Measurements from ENCODE around the gene KRT71.
A peak's percentile ranks its signal among the peaks of the same experiment; 100 is the strongest.
"Not testable (repeated sequence)": the region's sequence is repeated elsewhere in the genome, so short reads cannot be mapped to it uniquely, and the experiment has no call there.

The KRT71 gene

DNA sequence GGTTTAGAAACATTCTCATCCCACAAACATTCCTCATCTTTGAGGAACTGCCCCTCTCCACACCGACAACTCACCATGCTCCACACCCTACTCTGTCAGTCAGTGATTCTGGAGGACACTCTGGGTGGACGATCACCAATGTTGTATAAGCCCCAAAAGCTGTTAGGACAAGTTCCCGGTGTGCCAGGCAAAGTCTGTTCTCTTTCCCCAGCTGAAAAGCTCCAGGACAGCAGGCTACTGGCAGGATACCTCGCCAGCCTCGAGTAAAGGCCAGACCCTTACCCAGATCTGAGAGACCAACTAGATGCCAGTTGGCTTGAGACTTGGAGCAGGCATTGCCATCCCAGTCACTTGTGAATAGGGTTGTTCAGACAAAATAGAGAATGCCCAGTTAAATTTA lies 44.7 kb downstream of the KRT71 start:
- Histone ChIP-seq H3K27me3 (ENCODE audit: insufficient read depth, poor library complexity, severe bottlenecking) (no peaks in the 10 kb centered on the region), H3K36me3 (ENCODE audit: low read depth) (no peaks in the 10 kb centered on the region), H3K4me3 (ENCODE audit: severe bottlenecking) (no peak overlapping the region), H3K27ac (ENCODE audit: poor library complexity, severe bottlenecking) (no peak overlapping the region), H3K4me1 (ENCODE audit: insufficient read depth, poor library complexity, severe bottlenecking) (peaks cover 4% of the 10 kb centered on the region), H3K9me3 (ENCODE audit: severe bottlenecking) (peaks cover 8% of the 10 kb centered on the region)
- TF ChIP-seq, protein P1, sequence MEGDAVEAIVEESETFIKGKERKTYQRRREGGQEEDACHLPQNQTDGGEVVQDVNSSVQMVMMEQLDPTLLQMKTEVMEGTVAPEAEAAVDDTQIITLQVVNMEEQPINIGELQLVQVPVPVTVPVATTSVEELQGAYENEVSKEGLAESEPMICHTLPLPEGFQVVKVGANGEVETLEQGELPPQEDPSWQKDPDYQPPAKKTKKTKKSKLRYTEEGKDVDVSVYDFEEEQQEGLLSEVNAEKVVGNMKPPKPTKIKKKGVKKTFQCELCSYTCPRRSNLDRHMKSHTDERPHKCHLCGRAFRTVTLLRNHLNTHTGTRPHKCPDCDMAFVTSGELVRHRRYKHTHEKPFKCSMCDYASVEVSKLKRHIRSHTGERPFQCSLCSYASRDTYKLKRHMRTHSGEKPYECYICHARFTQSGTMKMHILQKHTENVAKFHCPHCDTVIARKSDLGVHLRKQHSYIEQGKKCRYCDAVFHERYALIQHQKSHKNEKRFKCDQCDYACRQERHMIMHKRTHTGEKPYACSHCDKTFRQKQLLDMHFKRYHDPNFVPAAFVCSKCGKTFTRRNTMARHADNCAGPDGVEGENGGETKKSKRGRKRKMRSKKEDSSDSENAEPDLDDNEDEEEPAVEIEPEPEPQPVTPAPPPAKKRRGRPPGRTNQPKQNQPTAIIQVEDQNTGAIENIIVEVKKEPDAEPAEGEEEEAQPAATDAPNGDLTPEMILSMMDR (IDR thresholded peaks at IDR 0.05; ENCODE audit: poor library complexity, severe bottlenecking), result no peak
- DNase-seq (ENCODE audit: low spot score) (no peak), ATAC-seq (ENCODE audit: low read depth) (no peak)

DNA sequence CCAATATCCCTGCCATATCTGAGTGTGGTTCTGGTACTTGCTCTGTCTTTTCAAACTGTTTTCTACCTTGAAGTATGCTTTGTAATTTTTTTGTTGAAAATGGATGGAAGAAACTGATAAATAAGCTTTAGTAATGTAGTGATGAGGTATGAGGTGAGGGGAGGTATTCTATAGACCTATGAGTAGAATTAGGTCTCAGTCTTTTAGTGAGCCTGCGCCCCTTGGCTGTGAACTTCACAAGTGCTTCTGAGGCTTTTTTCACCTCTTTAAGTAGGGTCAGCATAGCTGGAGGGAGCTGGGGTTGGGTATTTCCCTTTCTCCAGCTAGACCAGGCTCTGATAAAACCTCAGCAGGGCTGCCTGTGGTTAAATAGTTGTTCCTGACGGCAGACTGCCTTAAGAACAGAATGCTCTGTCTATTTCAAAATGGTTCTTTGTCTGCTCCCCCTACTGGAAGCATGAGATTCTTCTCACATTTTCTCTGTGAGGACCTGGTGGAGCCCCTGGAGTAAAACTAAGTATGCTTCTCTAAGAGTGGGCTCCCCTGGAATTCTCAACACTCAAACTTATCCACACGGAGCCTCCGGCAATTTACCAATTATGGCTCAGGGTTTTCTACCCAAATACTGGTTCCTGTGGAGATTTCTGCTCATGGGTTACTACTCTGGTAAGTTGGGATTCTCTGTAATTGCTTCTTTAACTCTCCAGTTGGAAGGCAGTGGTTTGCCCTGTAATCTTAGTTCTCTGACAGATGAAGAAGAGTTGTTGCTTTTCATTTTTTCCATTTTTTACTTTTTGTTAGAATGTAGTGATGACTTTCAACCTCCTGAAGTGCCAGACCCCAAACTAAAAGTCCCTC lies 45.9 kb downstream of the KRT71 start:
- H3K27me3 ChIP-seq (ENCODE audit: insufficient read depth, poor library complexity, severe bottlenecking), result no peaks in the 10 kb centered on the region
- DNase-seq (ENCODE audit: low spot score) (no peak), ATAC-seq (ENCODE audit: low read depth) (peak; percentile 64; the same call in 2 of the 3 replicates)
- peak overlapping the region; percentile 13 for H3K27ac ChIP-seq (ENCODE audit: poor library complexity, severe bottlenecking)
- peaks cover 4% of the 10 kb centered on the region for H3K4me1 ChIP-seq (ENCODE audit: insufficient read depth, poor library complexity, severe bottlenecking)
- TF ChIP-seq, protein P1 (IDR thresholded peaks at IDR 0.05; ENCODE audit: poor library complexity, severe bottlenecking), result peak; percentile 74
- H3K4me3 ChIP-seq (ENCODE audit: severe bottlenecking), result no peak overlapping the region
- H3K9me3 ChIP-seq (ENCODE audit: severe bottlenecking), result peaks cover 10% of the 10 kb centered on the region
- H3K36me3 ChIP-seq (ENCODE audit: low read depth), result no peaks in the 10 kb centered on the region

DNA sequence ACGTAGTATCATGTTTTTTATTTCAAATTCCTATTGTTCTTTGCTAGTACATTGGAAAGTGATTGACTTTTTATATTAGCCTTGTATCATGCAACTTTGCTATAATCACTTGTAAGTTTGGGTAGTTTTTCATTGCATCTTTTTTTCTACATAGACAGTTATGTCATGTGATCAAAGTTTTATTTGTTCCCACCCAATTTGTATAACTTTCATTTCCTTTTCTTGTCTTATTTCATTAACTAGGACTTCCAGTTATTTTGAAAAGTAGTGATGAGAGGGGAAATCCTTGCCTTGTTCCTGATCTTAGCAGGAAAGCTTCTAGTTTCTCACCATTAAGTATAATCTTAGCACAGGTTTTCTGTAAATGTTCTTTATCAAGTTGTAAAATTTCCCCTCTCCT lies 50.1 kb downstream of the KRT71 start:
- ATAC-seq (ENCODE audit: low read depth) (no peak), DNase-seq (ENCODE audit: low spot score) (no peak)
- no peak overlapping the region for H3K4me3 ChIP-seq (ENCODE audit: severe bottlenecking)
- TF ChIP-seq, protein P1 (IDR thresholded peaks at IDR 0.05; ENCODE audit: poor library complexity, severe bottlenecking), result no peak
- no peak overlapping the region for H3K27ac ChIP-seq (ENCODE audit: poor library complexity, severe bottlenecking)
- peaks cover 3% of the 10 kb centered on the region for H3K9me3 ChIP-seq (ENCODE audit: severe bottlenecking)
- no peaks in the 10 kb centered on the region for H3K36me3 ChIP-seq (ENCODE audit: low read depth)
- no peaks in the 10 kb centered on the region for H3K27me3 ChIP-seq (ENCODE audit: insufficient read depth, poor library complexity, severe bottlenecking)
- H3K4me1 ChIP-seq (ENCODE audit: insufficient read depth, poor library complexity, severe bottlenecking), result peaks cover 9% of the 10 kb centered on the region

DNA sequence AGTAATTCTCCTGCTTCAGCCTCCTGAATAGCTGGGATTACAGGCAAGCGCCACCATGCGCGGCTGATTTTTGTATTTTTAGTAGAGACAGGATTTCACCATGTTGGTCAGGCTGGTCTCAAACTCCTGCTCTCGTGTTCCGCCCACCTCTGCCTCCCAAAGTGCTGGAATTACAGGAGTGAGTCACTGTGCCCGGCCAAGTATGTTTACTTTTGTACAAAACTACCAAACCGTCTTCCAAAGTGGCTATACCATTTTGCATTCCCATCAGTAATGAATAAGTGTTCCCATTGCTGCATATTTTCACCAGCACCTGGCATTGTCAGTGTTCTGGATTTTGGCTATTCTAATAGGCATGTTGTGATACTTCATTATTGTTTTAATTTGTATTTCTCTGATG lies 51.5 kb downstream of the KRT71 start:
- Histone ChIP-seq H3K4me3 (ENCODE audit: severe bottlenecking) (no peak overlapping the region), H3K27ac (ENCODE audit: poor library complexity, severe bottlenecking) (no peak overlapping the region), H3K4me1 (ENCODE audit: insufficient read depth, poor library complexity, severe bottlenecking) (peaks cover 19% of the 10 kb centered on the region)

DNA sequence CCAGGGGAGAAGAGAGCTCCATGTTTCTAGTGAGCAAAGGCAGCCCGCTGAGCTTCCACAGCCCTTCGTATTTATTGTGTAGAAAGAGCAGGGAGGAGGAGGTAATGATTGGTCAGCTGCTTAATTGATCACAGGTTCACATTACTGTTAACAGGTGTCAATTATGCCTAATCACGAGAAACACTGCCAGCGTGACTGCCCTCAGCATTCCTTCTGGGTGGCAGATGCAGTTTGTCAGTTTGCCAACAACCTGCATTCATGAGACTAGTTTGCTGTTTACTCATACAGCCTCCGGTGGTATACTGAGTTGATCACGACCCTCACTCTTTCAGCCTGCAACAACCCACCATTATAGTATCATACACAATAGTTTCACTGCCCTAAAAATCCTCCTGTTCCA lies 52.4 kb downstream of the KRT71 start:
- Histone ChIP-seq H3K27ac (ENCODE audit: poor library complexity, severe bottlenecking) (peak overlapping the region; percentile 35), H3K4me1 (ENCODE audit: insufficient read depth, poor library complexity, severe bottlenecking) (peaks cover 28% of the 10 kb centered on the region)
- H3K4me3 ChIP-seq (ENCODE audit: severe bottlenecking); H3K27me3 ChIP-seq (ENCODE audit: insufficient read depth, poor library complexity, severe bottlenecking); ATAC-seq (ENCODE audit: low read depth); H3K36me3 ChIP-seq (ENCODE audit: low read depth); DNase-seq (ENCODE audit: low spot score); H3K9me3 ChIP-seq (ENCODE audit: severe bottlenecking): not testable (repeated sequence)

More for the DNA sequence above, 51.5 kb downstream of the KRT71 start:
- Histone ChIP-seq H3K36me3 (ENCODE audit: low read depth) (no peaks in the 10 kb centered on the region), H3K9me3 (ENCODE audit: severe bottlenecking) (peaks cover 3% of the 10 kb centered on the region), H3K27me3 (ENCODE audit: insufficient read depth, poor library complexity, severe bottlenecking) (no peaks in the 10 kb centered on the region)
- DNase-seq (ENCODE audit: low spot score), result no peak
- TF ChIP-seq, protein P1 (IDR thresholded peaks at IDR 0.05; ENCODE audit: poor library complexity, severe bottlenecking), result no peak
- no peak for ATAC-seq (ENCODE audit: low read depth)
